ENCODE data around the gene DNAAF1.

DNAAF1 gene

DNA sequence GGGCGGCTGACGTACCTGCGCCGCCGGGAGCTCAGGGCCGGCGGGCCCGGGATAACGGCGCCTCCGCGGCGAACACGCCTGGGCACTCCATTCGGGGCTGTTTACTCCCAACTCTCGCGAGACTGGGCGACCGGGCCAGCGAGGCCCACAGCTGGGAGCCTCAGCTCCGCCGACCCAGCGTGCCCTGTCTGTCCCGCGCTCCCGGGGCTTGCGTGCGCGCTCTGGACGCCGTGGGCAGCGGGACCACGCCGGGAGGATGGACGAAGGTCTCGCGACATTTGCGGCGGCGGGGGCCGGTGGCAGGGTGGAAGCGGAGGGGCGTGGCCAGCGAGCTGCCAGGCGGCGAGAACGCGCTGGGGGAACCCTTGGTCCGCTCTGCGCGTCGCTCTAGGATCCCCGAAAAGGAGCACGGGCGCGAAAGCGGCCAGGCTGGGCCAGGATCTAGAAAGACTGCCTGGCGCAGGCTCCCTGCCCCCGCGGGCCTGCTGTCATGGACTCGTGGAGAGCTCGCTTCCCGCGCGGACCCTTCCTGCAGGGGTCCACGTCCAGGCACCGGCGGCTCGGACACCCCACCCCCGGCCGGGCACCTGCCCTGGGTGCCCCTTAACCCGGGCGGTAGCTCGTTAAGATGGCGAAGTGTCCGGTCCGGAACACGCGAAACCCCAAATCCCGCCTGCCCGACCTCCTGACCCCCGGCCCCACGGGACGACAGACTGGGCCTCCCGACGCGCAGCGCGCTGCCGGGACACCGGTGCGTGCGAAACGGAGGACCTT is 28.2 kb upstream of the DNAAF1 start, which contains the start of gene MBTPS1 (continued):
- TF ChIP-seq ZBTB11 (tag by site-specific recombination; conservative IDR thresholded peaks at IDR 0.05; ENCODE audit: low read depth) (peak; percentile 39; the same call in 1 of the 2 replicates), ZEB2 (tag by site-specific recombination; IDR thresholded peaks at IDR 0.05) (peak; percentile 68; the same call in 1 of the 2 replicates), PRDM6 (tag by site-specific recombination; IDR thresholded peaks at IDR 0.05) (no peak), ZNF473 (tag by site-specific recombination; IDR thresholded peaks at IDR 0.05) (no peak), ZNF398 (tag by site-specific recombination; IDR thresholded peaks at IDR 0.05) (peak; percentile 78), ZSCAN16 (tag by site-specific recombination; IDR thresholded peaks at IDR 0.05) (no peak), ZNF211 (tag by site-specific recombination; IDR thresholded peaks at IDR 0.05; ENCODE audit: low read depth) (no peak), ATF2 (tag by site-specific recombination; IDR thresholded peaks at IDR 0.05; ENCODE audit: low read depth) (no peak), PATZ1 (tag by site-specific recombination; IDR thresholded peaks at IDR 0.05) (peak; percentile 78), ZNF16 (tag by site-specific recombination; IDR thresholded peaks at IDR 0.05; ENCODE audit: low read depth) (no peak; the same call in 1 of the 2 replicates), ZNF660 (tag by site-specific recombination; IDR thresholded peaks at IDR 0.05) (peak; percentile 31; the same call in 1 of the 2 replicates), AEBP2 (tag by site-specific recombination; IDR thresholded peaks at IDR 0.05; ENCODE audit: borderline replicate concordance) (no peak), ZNF670 (tag by site-specific recombination; IDR thresholded peaks at IDR 0.05; ENCODE audit: low read depth) (no peak), ZBTB49 (tag by site-specific recombination; IDR thresholded peaks at IDR 0.05; ENCODE audit: low read depth) (no peak), ZNF112 (tag by site-specific recombination; IDR thresholded peaks at IDR 0.05) (no peak), ZBTB21 (tag by site-specific recombination; IDR thresholded peaks at IDR 0.05) (no peak), ZNF785 (tag by site-specific recombination; IDR thresholded peaks at IDR 0.05) (peak; percentile 48; the same call in 1 of the 2 replicates), ZSCAN30 (tag by site-specific recombination; IDR thresholded peaks at IDR 0.05) (no peak), ZNF404 (tag by site-specific recombination; IDR thresholded peaks at IDR 0.05) (no peak), RBAK (tag by site-specific recombination; IDR thresholded peaks at IDR 0.05) (no peak)
- TF ChIP-seq, protein P1, sequence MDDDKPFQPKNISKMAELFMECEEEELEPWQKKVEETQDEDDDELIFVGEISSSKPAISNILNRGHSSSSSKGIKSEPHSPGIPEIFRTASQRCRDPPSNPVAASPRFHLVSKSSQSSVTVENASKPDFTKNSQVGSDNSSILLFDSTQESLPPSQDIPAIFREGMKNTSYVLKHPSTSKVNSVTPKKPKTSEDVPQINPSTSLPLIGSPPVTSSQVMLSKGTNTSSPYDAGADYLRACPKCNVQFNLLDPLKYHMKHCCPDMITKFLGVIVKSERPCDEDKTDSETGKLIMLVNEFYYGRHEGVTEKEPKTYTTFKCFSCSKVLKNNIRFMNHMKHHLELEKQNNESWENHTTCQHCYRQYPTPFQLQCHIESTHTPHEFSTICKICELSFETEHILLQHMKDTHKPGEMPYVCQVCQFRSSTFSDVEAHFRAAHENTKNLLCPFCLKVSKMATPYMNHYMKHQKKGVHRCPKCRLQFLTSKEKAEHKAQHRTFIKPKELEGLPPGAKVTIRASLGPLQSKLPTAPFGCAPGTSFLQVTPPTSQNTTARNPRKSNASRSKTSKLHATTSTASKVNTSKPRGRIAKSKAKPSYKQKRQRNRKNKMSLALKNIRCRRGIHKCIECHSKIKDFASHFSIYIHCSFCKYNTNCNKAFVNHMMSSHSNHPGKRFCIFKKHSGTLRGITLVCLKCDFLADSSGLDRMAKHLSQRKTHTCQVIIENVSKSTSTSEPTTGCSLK (tag by site-specific recombination; IDR thresholded peaks at IDR 0.05), result no peak
